Spleen (tissue), 11 donors: ENCODE results near the gene GRAMD1B. TPM values are rescaled to one million over a fixed set of nuclear protein-coding genes. Genes with fewer than 3 reads are reported as not detected.

ENCODE experiments used
- DNase-seq: peaks from one replicate; pipeline ENCODE4 v3.0.0-alpha.2; 2020
- H3K27ac ChIP-seq, 8 donors: fragments of 200-600 bp; sonication (generic) in 7 of 8; 1 replicate in 4 of 8; 2 replicates in 4 of 8; pipeline versions ENCODE4 v1.5.0 to v1.8.0; 2016 to 2021; ENCODE audit warnings: inconsistent platforms in 4 of 8, mild to moderate bottlenecking in 4 of 8, moderate library complexity in 1 of 8
- H3K27me3 ChIP-seq, 7 donors: fragments of 200-600 bp; sonication (generic) in 6 of 7; replicated peaks in 1 of 7; 1 replicate in 4 of 7; 2 replicates in 3 of 7; pipeline versions ENCODE4 v1.5.0 to v1.8.0; 2016 to 2021; ENCODE audit warnings: inconsistent platforms in 3 of 7, mild to moderate bottlenecking in 1 of 7
- H3K36me3 ChIP-seq, 6 donors: fragments of 200-600 bp; sonication (generic) in 5 of 6; 1 replicate in 4 of 6; 2 replicates in 2 of 6; pipeline versions ENCODE4 v1.5.0 to v1.8.0; 2016 to 2021; ENCODE audit warnings: inconsistent platforms in 2 of 6
- H3K4me1 ChIP-seq, 6 donors: fragments of 200-600 bp; sonication (generic) in 5 of 6; 1 replicate in 3 of 6; 2 replicates in 3 of 6; pipeline versions ENCODE4 v1.5.0 to v1.8.0; 2016 to 2021; ENCODE audit warnings: inconsistent platforms in 3 of 6
- H3K4me3 ChIP-seq, 8 donors: fragments of 200-600 bp; sonication (generic) in 7 of 8; 1 replicate in 4 of 8; 2 replicates in 4 of 8; pipeline versions ENCODE4 v1.5.0 to v1.8.0; 2016 to 2021; ENCODE audit warnings: inconsistent platforms in 4 of 8, mild to moderate bottlenecking in 4 of 8, moderate library complexity in 2 of 8
- H3K9me3 ChIP-seq, 8 donors: fragments of 200-600 bp; sonication (generic) in 7 of 8; 1 replicate in 4 of 8; 2 replicates in 4 of 8; pipeline versions ENCODE4 v1.5.0 to v1.8.0; 2016 to 2021; ENCODE audit warnings: inconsistent platforms in 4 of 8
- CTCF ChIP-seq, 11 experiments: fragments of 200-600 bp in 7 of 11; fragments of 450-650 bp in 4 of 11; sonication (generic) in 4 of 11; IDR thresholded peaks in 8 of 11; conservative IDR thresholded peaks in 3 of 11; 1 replicate in 7 of 11; 2 replicates in 4 of 11; pipeline versions ENCODE4 v1.4.0 to v1.8.0; 2016 to 2021; ENCODE audit warnings: antibody characterized with exemption in 11 of 11, inconsistent platforms in 4 of 11, mild to moderate bottlenecking in 1 of 11
- POLR2A ChIP-seq, 3 donors: fragments of 450-650 bp; IDR thresholded peaks; one replicate each; pipeline ENCODE4 v1.5.1; 2017; ENCODE audit warnings: antibody characterized with exemption in 3 of 3, mild to moderate bottlenecking in 1 of 3
- POLR2AphosphoS5 ChIP-seq, 3 donors: sonication (generic); formaldehyde crosslinking; IDR thresholded peaks; one replicate each; pipeline ENCODE4 v1.5.1; 2017; ENCODE audit warnings: antibody characterized with exemption in 3 of 3
- WGBS, 5 donors: extraction: QIAGEN DNeasy Blood & Tissue Kit in 3 of 5; methylation state at CpG; one replicate each; pipeline versions ENCODE4 v1.1.5 to v1.1.7; 2013 to 2018; 5-methylcytosine and 5-hydroxymethylcytosine counted together
- intact Hi-C: fragments of 100-400 bp; cut with DNase I; formaldehyde crosslinking; loops from one replicate; pipeline ENCODE4 v1.15.0; 2023; ENCODE audit warnings: low total_unique reads
- polyA plus RNA-seq, 3 donors: library from polyadenylated mRNA; stranded (reverse); fragments of 200-250 nt; gene quantifications; one replicate each; pipeline ENCODE4 v1.2.1, GENCODE V29; 2013
- total RNA-seq, 7 donors: library from RNA; depleted of rRNA in 3 of 7; stranded (reverse); fragments of >200 nt in 3 of 7; fragmentation: NEBNext Ultra II Directional in 4 of 7; extraction: Animal tissue kit (Norgen Biotek cat#: 25700) in 4 of 7; gene quantifications; one replicate each; pipeline versions ENCODE4 v1.1.0 to v1.2.1, GENCODE V29; 2016 to 2021
- donor health status: healthy with polysubstance abuse.
- donor health status: DM: no; HTN: no; CAD: no; lungs with moderate emphysema.
- donor health status: DM: no; HTN: no; CAD: no.
- donor health status: Bipolar disorder and iron deficiency.
- donor health status: healthy.
- donor health status: DM: no; HTN: no; CAD: no.
- donor health status: DM: yes; HTN: yes; CAD: no.

The GRAMD1B gene
- total and polyA plus RNA-seq, 10 donors: 1.7 to 15.6 (median 7.5) TPM

DNA sequence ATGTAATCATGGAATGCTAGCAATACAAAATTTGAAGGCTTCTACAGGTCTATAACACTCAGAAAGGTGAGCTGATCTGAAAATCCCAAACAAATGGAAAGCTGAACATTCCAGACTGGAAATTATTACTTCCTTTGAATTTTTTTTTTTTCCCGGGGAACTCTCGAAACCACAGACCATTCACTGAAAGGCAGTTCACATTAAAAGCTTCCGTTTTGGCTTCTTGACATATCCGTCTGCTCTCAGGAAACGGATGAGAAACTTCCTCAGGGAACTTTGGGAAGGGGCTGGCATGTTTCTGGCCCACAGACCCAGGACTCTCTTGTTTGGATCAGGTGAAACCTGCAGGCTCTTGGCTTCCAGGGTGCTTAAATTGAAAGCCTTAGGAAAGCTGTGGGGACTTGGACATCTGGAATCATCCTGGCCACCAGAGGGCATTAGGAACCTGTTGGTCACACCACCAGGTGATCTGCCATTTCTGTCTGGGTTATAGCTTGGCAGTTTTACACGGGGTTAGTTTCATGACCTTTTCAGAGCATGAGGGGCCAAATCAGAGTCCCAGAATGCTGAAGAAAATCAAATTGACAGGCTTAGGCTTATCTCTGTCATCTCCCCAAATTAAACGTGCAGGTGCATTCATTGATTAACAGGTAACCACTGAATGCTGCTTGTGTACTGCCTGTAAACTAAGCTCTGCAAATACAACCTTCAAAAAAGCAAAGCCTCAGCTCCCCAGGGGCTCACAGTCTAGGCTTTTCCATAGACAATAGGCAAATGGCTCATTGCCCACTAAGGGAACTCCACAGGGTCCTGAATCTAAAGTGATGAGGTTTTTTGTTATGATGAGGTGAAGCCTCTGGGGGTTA, 22.7 kb upstream of the GRAMD1B start:
- Histone ChIP-seq H3K27ac (no peak overlapping the region), H3K4me1 (peaks cover 0 to 12% (median 4%) of the 10 kb centered on the region in 6 donors), H3K27me3 (peaks cover 0 to 25% (median 0%) of the 10 kb centered on the region in 7 donors), H3K9me3 (no peaks in the 10 kb centered on the region), H3K4me3 (no peak overlapping the region), H3K36me3 (no peaks in the 10 kb centered on the region)
- TF ChIP-seq POLR2AphosphoS5 (IDR thresholded peaks at IDR 0.05): no peak
- no peak for TF ChIP-seq POLR2A (IDR thresholded peaks at IDR 0.05)
- TF ChIP-seq CTCF (IDR thresholded peaks at IDR 0.05 in 8 of 11, conservative IDR thresholded peaks at IDR 0.05 in 3 of 11): peak; percentile 6 to 71 (median 56)
- DNase-seq: no peak
- 3 to 7% (median 7%) methylated on average over 7 of the region's 7 CpGs for WGBS, 5 donors
- intact Hi-C loops: loop anchor here (5.0 kb wide), 1 partner anchor 70 kb away; no protein-coding TSS in a partner anchor

- 63 to 79% (median 67%) methylated on average over 7 of the region's 7 CpGs for WGBS, 5 donors
- H3K4me1 ChIP-seq: peaks cover 0 to 12% (median 4%) of the 10 kb centered on the region in 6 donors
- H3K27me3 ChIP-seq: peaks cover 0 to 25% (median 0%) of the 10 kb centered on the region in 7 donors
- no peak overlapping the region for H3K4me3 ChIP-seq
- H3K27ac ChIP-seq: no peak overlapping the region
- no peaks in the 10 kb centered on the region for H3K36me3 ChIP-seq
- TF ChIP-seq POLR2AphosphoS5 (IDR thresholded peaks at IDR 0.05) (no peak), POLR2A (IDR thresholded peaks at IDR 0.05) (no peak), CTCF (IDR thresholded peaks at IDR 0.05 in 8 of 11, conservative IDR thresholded peaks at IDR 0.05 in 3 of 11) (no peak)
- no peak for DNase-seq
- H3K9me3 ChIP-seq: no peaks in the 10 kb centered on the region
- intact Hi-C loops: loop anchor here (5.0 kb wide), 1 partner anchor 69 kb away; no protein-coding TSS in a partner anchor
These were observed 22.0 kb upstream of the GRAMD1B start for GRCh38 chr11:123407996-123408597.

- no peak for TF ChIP-seq CTCF (IDR thresholded peaks at IDR 0.05 in 8 of 11, conservative IDR thresholded peaks at IDR 0.05 in 3 of 11)
- TF ChIP-seq POLR2A (IDR thresholded peaks at IDR 0.05): no peak
- TF ChIP-seq POLR2AphosphoS5 (IDR thresholded peaks at IDR 0.05): no peak
- H3K27me3 ChIP-seq: peaks cover 0 to 25% (median 0%) of the 10 kb centered on the region in 7 donors
- no peak for DNase-seq
- H3K36me3 ChIP-seq: no peaks in the 10 kb centered on the region
- 82 to 89% (median 87%) methylated on average over 8 of the region's 8 CpGs for WGBS, 5 donors
- no peak overlapping the region for H3K4me3 ChIP-seq
- no peaks in the 10 kb centered on the region for H3K9me3 ChIP-seq
- intact Hi-C loops: loop anchor here (5.0 kb wide), 1 partner anchor 68 kb away; no protein-coding TSS in a partner anchor
- no peak overlapping the region for H3K27ac ChIP-seq
- peaks cover 0 to 12% (median 4%) of the 10 kb centered on the region in 6 donors for H3K4me1 ChIP-seq
These were observed 21.2 kb upstream of the GRAMD1B start for GRCh38 chr11:123408619-123409455.
